ENCODE measurements around the gene HDLBP.

DNA sequence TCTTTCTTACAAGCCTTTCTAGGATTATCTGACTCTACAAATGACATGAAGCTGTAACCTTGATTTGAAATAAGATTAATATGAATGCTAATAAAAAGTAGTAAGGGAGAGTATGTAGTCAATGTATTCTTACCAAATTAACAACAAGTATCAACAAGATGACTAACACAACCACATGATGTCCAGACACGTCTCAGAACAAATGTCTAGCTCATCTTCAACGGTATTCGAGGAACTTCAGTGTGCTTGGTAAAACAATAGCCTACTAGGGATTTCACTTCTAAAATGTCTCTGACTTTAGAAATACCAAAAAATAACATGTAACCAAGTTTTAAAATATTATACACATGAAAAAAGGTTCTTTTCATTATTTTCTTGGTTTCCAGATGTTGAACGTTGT is 3.4 kb downstream of the HDLBP start:
- TF ChIP-seq, protein P1, sequence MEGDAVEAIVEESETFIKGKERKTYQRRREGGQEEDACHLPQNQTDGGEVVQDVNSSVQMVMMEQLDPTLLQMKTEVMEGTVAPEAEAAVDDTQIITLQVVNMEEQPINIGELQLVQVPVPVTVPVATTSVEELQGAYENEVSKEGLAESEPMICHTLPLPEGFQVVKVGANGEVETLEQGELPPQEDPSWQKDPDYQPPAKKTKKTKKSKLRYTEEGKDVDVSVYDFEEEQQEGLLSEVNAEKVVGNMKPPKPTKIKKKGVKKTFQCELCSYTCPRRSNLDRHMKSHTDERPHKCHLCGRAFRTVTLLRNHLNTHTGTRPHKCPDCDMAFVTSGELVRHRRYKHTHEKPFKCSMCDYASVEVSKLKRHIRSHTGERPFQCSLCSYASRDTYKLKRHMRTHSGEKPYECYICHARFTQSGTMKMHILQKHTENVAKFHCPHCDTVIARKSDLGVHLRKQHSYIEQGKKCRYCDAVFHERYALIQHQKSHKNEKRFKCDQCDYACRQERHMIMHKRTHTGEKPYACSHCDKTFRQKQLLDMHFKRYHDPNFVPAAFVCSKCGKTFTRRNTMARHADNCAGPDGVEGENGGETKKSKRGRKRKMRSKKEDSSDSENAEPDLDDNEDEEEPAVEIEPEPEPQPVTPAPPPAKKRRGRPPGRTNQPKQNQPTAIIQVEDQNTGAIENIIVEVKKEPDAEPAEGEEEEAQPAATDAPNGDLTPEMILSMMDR (IDR thresholded peaks at IDR 0.05; ENCODE audit: insufficient read depth, low read length, poor library complexity, severe bottlenecking), result no peak
- no peak for TF ChIP-seq EZH2phosphoT487 (conservative IDR thresholded peaks at IDR 0.05; ENCODE audit: low read length)

Measured in SU-DHL-6 (cell line).